Activated CD4-positive, alpha-beta memory T cell treated with anti-CD3 and anti-CD28 coated beads for 36 hours (primary cell): ENCODE measurements around the gene GGACT. TPM values are rescaled to one million over a fixed set of nuclear protein-coding genes. Genes with fewer than 3 reads are reported as not detected.
A peak's percentile ranks its signal among the peaks of the same experiment; 100 is the strongest.

Experiments
- CTCF ChIA-PET: fragments of 350-600 bp; sonication (Branson Sonifier 250); formaldehyde crosslinking; loops from one replicate; lab custom pipeline; 2021; ENCODE audit warnings: antibody characterized with exemption, inconsistent platforms; lab: Charles Lee
- POLR2A ChIA-PET: fragments of 350-600 bp; sonication (Branson Sonifier 250); formaldehyde crosslinking; loops from one replicate; lab custom pipeline; 2021; ENCODE audit warnings: antibody characterized with exemption; lab: Charles Lee
- DNase-seq: peaks from one replicate; pipeline ENCODE4 v3.0.0-alpha.2; 2020
- H3K27ac Mint-ChIP-seq: one replicate; pipeline ENCODE4 v1.8.0; 2021; ENCODE audit warnings: mixed read lengths
- H3K27me3 Mint-ChIP-seq: one replicate; pipeline ENCODE4 v1.8.0; 2021; ENCODE audit warnings: mixed read lengths
- H3K36me3 Mint-ChIP-seq: one replicate; pipeline ENCODE4 v1.8.0; 2021; ENCODE audit warnings: mixed read lengths
- H3K4me1 Mint-ChIP-seq: one replicate; pipeline ENCODE4 v1.8.0; 2021; ENCODE audit warnings: low read depth, mixed read lengths
- H3K4me3 Mint-ChIP-seq: one replicate; pipeline ENCODE4 v1.8.0; 2021; ENCODE audit warnings: mild to moderate bottlenecking, mixed read lengths
- H3K9me3 Mint-ChIP-seq: one replicate; pipeline ENCODE4 v1.8.0; 2021; ENCODE audit warnings: mixed read lengths
- intact Hi-C: fragments of 100-400 bp; cut with micrococcal nuclease; formaldehyde crosslinking; loops from one replicate; pipeline ENCODE4 v1.15.1; 2023
- total RNA-seq, 2 experiments: library from RNA; stranded (reverse); gene quantifications; one replicate each; pipeline ENCODE4 v1.2.3, GENCODE V29; 2021

GGACT gene
- total RNA-seq, 2 experiments from 2014 or later: 5.8 to 7.0 TPM

- Mint-ChIP-seq H3K4me1 (peaks cover 24% of the 10 kb centered on the region), H3K4me3 (peak overlapping the region; percentile 40), H3K27ac (no peak overlapping the region), H3K27me3 (peaks cover 27% of the 10 kb centered on the region), H3K36me3 (no peaks in the 10 kb centered on the region), H3K9me3 (no peaks in the 10 kb centered on the region)
- peak; percentile 77 for DNase-seq
- ChIA-PET POLR2A (interaction anchor here (0.9 kb wide), 1 partner anchor 137 kb away, joined by 3 read pairs; no protein-coding TSS in a partner anchor), CTCF (interaction anchor here (0.6 to 1.9 kb wide), 3 partner anchors 9 to 1118 kb away, joined by 3 to 6 read pairs (median 6); no protein-coding TSS in a partner anchor)
- intact Hi-C loops: loop anchor here (1.0 to 10.0 kb wide), 7 partner anchors 11 to 1071 kb away; no protein-coding TSS in a partner anchor
Measured at GRCh38 chr13:100506154-100506553, 82.4 kb downstream of the GGACT start.

GRCh38 chr13:100503622-100504021 lies 85.0 kb downstream of the GGACT start:
- no peak for DNase-seq
- no peak overlapping the region for H3K27ac Mint-ChIP-seq
- H3K27me3 Mint-ChIP-seq: peaks cover 20% of the 10 kb centered on the region
- no peak overlapping the region for H3K4me3 Mint-ChIP-seq
- no peaks in the 10 kb centered on the region for H3K9me3 Mint-ChIP-seq
- ChIA-PET POLR2A (no interaction called here), CTCF (interaction anchor here (1.0 to 2.1 kb wide), 3 partner anchors 12 to 847 kb away, joined by 3 to 6 read pairs (median 4); no protein-coding TSS in a partner anchor)
- no peaks in the 10 kb centered on the region for H3K36me3 Mint-ChIP-seq
- peaks cover 24% of the 10 kb centered on the region for H3K4me1 Mint-ChIP-seq
- intact Hi-C loops: loop anchor here (10.0 kb wide), 1 partner anchor 1069 kb away; no protein-coding TSS in a partner anchor

- ChIA-PET POLR2A (no interaction called here), CTCF (interaction anchor here (1.1 to 2.1 kb wide), 3 partner anchors 12 to 846 kb away, joined by 4 to 6 read pairs (median 5); no protein-coding TSS in a partner anchor)
- peaks cover 22% of the 10 kb centered on the region for H3K4me1 Mint-ChIP-seq
- H3K9me3 Mint-ChIP-seq: no peaks in the 10 kb centered on the region
- no peak overlapping the region for H3K4me3 Mint-ChIP-seq
- no peak for DNase-seq
- no peaks in the 10 kb centered on the region for H3K36me3 Mint-ChIP-seq
- no peak overlapping the region for H3K27ac Mint-ChIP-seq
- intact Hi-C loops: loop anchor here (10.0 kb wide), 1 partner anchor 1068 kb away; no protein-coding TSS in a partner anchor
- peaks cover 18% of the 10 kb centered on the region for H3K27me3 Mint-ChIP-seq
Measured at GRCh38 chr13:100502446-100502845, 86.1 kb downstream of the GGACT start.

DNA sequence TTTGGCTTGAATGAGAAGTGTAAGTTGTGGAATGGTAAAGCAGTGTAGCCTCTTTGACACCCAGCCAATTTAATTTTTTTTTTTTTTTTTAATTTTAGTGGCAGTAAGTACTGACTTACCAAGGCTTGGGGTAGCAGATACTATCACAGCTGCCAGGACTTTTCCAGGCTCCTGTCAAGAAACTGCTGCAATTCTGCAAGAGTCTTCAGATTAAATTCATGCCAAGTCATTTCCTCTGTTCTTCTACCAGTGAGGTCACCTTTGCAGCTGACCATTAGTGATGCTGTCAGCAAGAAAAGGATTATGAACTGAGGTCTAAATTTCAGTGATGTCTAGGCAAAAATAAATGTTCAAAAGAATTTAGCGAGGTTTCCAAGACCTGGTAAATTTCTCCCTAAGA lies 91.2 kb downstream of the GGACT start:
- Mint-ChIP-seq H3K9me3 (no peaks in the 10 kb centered on the region), H3K27ac (no peak overlapping the region), H3K36me3 (no peaks in the 10 kb centered on the region), H3K27me3 (peaks cover 2% of the 10 kb centered on the region), H3K4me1 (no peaks in the 10 kb centered on the region), H3K4me3 (no peak overlapping the region)
- no peak for DNase-seq
- intact Hi-C loops: no loop called here
- ChIA-PET CTCF (no interaction called here), POLR2A (no interaction called here)

GRCh38 chr13:100495455-100495854 lies 93.1 kb downstream of the GGACT start:
- ChIA-PET CTCF (no interaction called here), POLR2A (no interaction called here)
- intact Hi-C loops: no loop called here
- H3K36me3 Mint-ChIP-seq: peaks cover 1% of the 10 kb centered on the region
- H3K27ac Mint-ChIP-seq: no peak overlapping the region
- H3K4me1 Mint-ChIP-seq: no peaks in the 10 kb centered on the region
- H3K27me3 Mint-ChIP-seq: peaks cover 1% of the 10 kb centered on the region
- DNase-seq: no peak
- H3K9me3 Mint-ChIP-seq: no peaks in the 10 kb centered on the region
- no peak overlapping the region for H3K4me3 Mint-ChIP-seq

DNA sequence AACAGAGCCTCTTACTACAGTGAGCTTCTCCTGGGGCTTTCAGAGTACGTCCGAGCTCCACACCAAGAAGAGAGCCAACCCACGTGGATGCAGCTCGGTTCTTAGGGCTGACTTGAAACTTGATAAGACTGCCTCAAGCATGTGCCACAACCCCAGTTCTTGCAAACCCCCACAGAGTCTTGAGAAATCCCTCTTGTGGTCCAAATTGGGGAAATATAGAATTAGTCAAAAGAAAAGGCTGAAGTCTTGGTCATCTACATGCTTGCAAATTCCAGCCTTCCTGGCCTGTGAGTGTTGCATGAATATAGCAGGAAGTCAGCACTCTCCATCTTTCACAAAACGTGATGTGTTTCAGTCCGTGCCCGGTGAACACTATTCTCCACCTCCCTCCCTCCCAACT lies 95.2 kb downstream of the GGACT start:
- no peaks in the 10 kb centered on the region for H3K4me1 Mint-ChIP-seq
- no peak for DNase-seq
- no peak overlapping the region for H3K4me3 Mint-ChIP-seq
- no peak overlapping the region for H3K27ac Mint-ChIP-seq
- intact Hi-C loops: no loop called here
- peaks cover 1% of the 10 kb centered on the region for H3K36me3 Mint-ChIP-seq
- no peaks in the 10 kb centered on the region for H3K9me3 Mint-ChIP-seq
- H3K27me3 Mint-ChIP-seq: peaks cover 1% of the 10 kb centered on the region
- ChIA-PET CTCF (interaction anchor here (0.9 kb wide), 1 partner anchor 22 kb away, joined by 3 read pairs; no protein-coding TSS in a partner anchor), POLR2A (no interaction called here)

DNA sequence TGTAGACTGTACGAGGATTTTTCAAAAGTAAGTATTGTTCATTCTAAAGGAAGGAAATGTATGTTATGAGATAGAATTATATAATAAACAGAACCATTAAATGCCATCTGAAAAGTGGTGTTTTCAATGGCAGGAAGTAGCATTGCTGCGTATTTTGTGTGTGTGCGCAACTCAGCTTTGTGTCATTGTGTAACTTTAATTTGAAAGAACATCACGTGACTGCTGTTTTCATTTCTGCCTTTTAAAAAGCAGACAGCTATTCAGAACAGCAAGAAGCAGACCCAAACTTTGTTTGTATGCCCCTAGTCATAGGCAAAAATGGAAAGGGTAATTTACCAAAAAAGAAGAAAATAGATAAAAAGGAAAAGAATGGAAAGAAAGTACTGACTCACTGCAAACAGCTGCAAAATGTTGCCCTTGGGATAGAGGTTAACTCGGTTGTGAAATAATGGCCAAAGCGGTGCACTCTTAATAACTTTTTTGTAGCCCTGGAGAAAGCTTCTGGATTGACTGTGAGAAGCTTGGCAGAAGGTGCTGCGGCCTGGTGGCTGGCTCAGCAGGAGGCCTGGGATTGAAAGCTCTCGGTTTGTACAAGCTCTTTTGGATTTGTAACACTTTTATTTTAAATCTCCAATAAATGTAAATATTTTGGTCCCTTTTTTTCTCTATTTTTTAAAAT lies 97.3 kb downstream of the GGACT start:
- CTCF ChIA-PET: no interaction called here
- H3K4me1 Mint-ChIP-seq: no peaks in the 10 kb centered on the region
- H3K27me3 Mint-ChIP-seq: no peaks in the 10 kb centered on the region
- H3K4me3 Mint-ChIP-seq: no peak overlapping the region
- peaks cover 1% of the 10 kb centered on the region for H3K36me3 Mint-ChIP-seq
- no peak overlapping the region for H3K27ac Mint-ChIP-seq
- no peak for DNase-seq
- intact Hi-C loops: no loop called here
- POLR2A ChIA-PET: no interaction called here
- H3K9me3 Mint-ChIP-seq: no peaks in the 10 kb centered on the region

- H3K4me1 Mint-ChIP-seq: no peaks in the 10 kb centered on the region
- H3K27me3 Mint-ChIP-seq: no peaks in the 10 kb centered on the region
- ChIA-PET POLR2A (no interaction called here), CTCF (no interaction called here)
- H3K27ac Mint-ChIP-seq: no peak overlapping the region
- DNase-seq: no peak
- H3K36me3 Mint-ChIP-seq: peaks cover 1% of the 10 kb centered on the region
- no peak overlapping the region for H3K4me3 Mint-ChIP-seq
- intact Hi-C loops: no loop called here
- no peaks in the 10 kb centered on the region for H3K9me3 Mint-ChIP-seq
Measured at GRCh38 chr13:100490692-100491091, 97.9 kb downstream of the GGACT start.

DNA sequence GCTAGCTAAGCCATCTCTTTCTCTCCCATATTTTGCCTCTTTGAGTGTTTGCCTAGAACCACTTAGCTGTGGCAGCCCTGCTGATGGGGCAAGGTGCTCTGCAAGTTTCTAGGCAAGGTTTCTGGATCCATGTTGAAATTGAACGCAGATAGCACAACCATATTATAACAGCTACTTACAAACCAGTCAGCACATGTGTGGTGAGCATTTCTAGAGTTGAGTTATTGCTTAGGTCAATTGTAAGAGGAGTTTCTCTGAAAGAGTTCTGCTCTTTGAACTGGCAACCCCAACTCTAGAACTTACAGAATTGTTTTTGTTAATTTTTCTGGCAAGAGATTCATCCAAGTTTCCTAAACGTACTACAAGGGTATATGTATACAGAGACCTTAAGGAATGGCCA lies 103.3 kb downstream of the GGACT start:
- no peaks in the 10 kb centered on the region for H3K27me3 Mint-ChIP-seq
- H3K36me3 Mint-ChIP-seq: no peaks in the 10 kb centered on the region
- POLR2A ChIA-PET: no interaction called here
- DNase-seq: no peak
- intact Hi-C loops: no loop called here
- CTCF ChIA-PET: no interaction called here
- no peak overlapping the region for H3K4me3 Mint-ChIP-seq
- no peaks in the 10 kb centered on the region for H3K9me3 Mint-ChIP-seq
- peaks cover 10% of the 10 kb centered on the region for H3K4me1 Mint-ChIP-seq
- no peak overlapping the region for H3K27ac Mint-ChIP-seq

DNA sequence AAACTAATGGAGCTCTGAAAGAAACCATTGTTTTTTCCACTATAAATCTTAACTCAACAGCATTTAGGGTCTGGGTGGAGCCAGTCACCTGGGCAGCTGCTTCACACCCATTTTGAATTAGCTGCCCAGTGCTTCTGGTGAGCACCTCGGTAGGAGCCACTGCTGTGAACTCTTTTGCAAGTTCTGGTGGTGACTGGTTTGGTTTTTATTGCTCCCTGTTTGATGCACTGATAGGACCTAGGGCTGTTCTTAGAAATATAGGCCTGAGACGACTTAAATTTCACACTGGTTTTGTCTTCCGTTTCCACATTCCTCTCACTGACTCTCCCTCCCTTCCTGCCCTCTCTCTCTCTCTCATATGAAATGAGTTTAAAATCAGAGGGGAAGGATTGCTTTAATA lies 103.9 kb downstream of the GGACT start:
- peaks cover 10% of the 10 kb centered on the region for H3K4me1 Mint-ChIP-seq
- no peak overlapping the region for H3K27ac Mint-ChIP-seq
- no peak overlapping the region for H3K4me3 Mint-ChIP-seq
- no peaks in the 10 kb centered on the region for H3K36me3 Mint-ChIP-seq
- ChIA-PET POLR2A (no interaction called here), CTCF (no interaction called here)
- no peaks in the 10 kb centered on the region for H3K27me3 Mint-ChIP-seq
- no peak for DNase-seq
- intact Hi-C loops: no loop called here
- no peaks in the 10 kb centered on the region for H3K9me3 Mint-ChIP-seq

DNA sequence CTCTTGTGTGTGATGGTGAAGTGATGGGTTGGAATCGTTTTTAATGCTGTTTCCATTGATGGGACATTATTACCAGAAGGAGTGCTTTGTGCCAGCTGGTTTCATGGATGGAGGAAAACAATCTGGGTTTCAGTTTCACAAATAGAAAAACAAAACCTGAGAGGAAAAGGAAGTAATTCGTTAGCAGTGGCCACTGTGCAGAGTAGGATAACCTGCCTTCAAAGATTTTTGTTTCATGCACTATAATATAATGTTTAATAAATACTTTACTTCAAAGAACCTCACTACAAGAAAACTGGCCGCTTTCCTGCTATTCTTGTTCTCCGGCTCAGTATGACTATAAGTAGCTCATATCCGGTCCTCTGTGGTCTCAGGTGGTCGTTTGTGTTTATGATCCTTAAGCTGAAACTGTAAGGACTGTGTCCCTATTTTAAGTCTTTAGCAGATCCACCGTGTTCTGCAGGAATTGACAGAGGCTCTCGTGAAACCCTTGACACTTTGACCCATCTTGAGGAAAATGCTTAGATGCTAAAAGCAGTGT lies 104.7 kb downstream of the GGACT start:
- Mint-ChIP-seq H3K4me1 (peaks cover 10% of the 10 kb centered on the region), H3K36me3 (no peaks in the 10 kb centered on the region), H3K4me3 (no peak overlapping the region), H3K27me3 (no peaks in the 10 kb centered on the region), H3K9me3 (no peaks in the 10 kb centered on the region), H3K27ac (no peak overlapping the region)
- POLR2A ChIA-PET: no interaction called here
- no peak for DNase-seq
- intact Hi-C loops: no loop called here
- CTCF ChIA-PET: no interaction called here

GRCh38 chr13:100483139-100483538 lies 105.5 kb downstream of the GGACT start:
- no peak for DNase-seq
- Mint-ChIP-seq H3K4me1 (peaks cover 10% of the 10 kb centered on the region), H3K9me3 (no peaks in the 10 kb centered on the region), H3K27me3 (no peaks in the 10 kb centered on the region), H3K27ac (no peak overlapping the region), H3K4me3 (no peak overlapping the region), H3K36me3 (no peaks in the 10 kb centered on the region)
- intact Hi-C loops: no loop called here
- ChIA-PET POLR2A (no interaction called here), CTCF (no interaction called here)
